H9 (cell line): ENCODE data around the gene OXSR1. TPM values are rescaled to one million over a fixed set of nuclear protein-coding genes. Genes with fewer than 3 reads are reported as not detected.

ENCODE experiments used
- DNase-seq: peaks from one replicate; pipeline ENCODE4 v3.0.0-alpha.2; 2017
- H2AFZ ChIP-seq: one replicate; pipeline ENCODE4 v1.6.1; 2013; ENCODE audit warnings: mild to moderate bottlenecking, low read length, control low read depth, moderate library complexity
- H2AK5ac ChIP-seq: 2 replicates; pipeline ENCODE4 v1.6.1; 2013; ENCODE audit warnings: low read length, control low read depth, mixed read lengths; ENCODE audit not compliant: insufficient read length
- H2BK120ac ChIP-seq: one replicate; pipeline ENCODE4 v1.6.1; 2013; ENCODE audit warnings: low read depth, mild to moderate bottlenecking, low read length, control low read depth, inconsistent platforms; ENCODE audit not compliant: poor library complexity, severe bottlenecking
- H2BK12ac ChIP-seq: 2 replicates; pipeline ENCODE4 v1.6.1; 2013; ENCODE audit warnings: low read length, control low read depth, mixed read lengths, low read depth; ENCODE audit not compliant: insufficient read length
- H2BK15ac ChIP-seq: 2 replicates; pipeline ENCODE4 v1.6.1; 2013; ENCODE audit warnings: low read depth, low read length, control low read depth
- H2BK20ac ChIP-seq: one replicate; pipeline ENCODE4 v1.6.1; 2013; ENCODE audit warnings: low read depth, mild to moderate bottlenecking, low read length, control low read depth, inconsistent platforms; ENCODE audit not compliant: poor library complexity, severe bottlenecking
- H2BK5ac ChIP-seq: 2 replicates; pipeline ENCODE4 v1.6.1; 2013; ENCODE audit warnings: low read length, control low read depth, mixed read lengths; ENCODE audit not compliant: insufficient read length
- H3K14ac ChIP-seq: 2 replicates; pipeline ENCODE4 v1.6.1; 2013; ENCODE audit warnings: low read length, control low read depth; ENCODE audit not compliant: insufficient read depth
- H3K18ac ChIP-seq: 2 replicates; pipeline ENCODE4 v1.6.1; 2013; ENCODE audit warnings: low read depth, mild to moderate bottlenecking, mixed read lengths, low read length, control low read depth; ENCODE audit not compliant: insufficient read length
- H3K23ac ChIP-seq: 2 replicates; pipeline ENCODE4 v1.6.1; 2013; ENCODE audit warnings: low read length, control low read depth, mixed read lengths, low read depth; ENCODE audit not compliant: insufficient read length
- H3K23me2 ChIP-seq: 2 replicates; pipeline ENCODE4 v1.6.1; 2013; ENCODE audit warnings: low read depth, mild to moderate bottlenecking, mixed read lengths, low read length, control low read depth; ENCODE audit not compliant: insufficient read length, poor library complexity, severe bottlenecking
- H3K27ac ChIP-seq: 2 replicates; pipeline ENCODE4 v1.5.1; 2013; ENCODE audit warnings: low read length, control low read depth, mixed read lengths, low read depth; ENCODE audit not compliant: insufficient read length
- H3K27me3 ChIP-seq: 2 replicates; pipeline ENCODE4 v1.6.1; 2013; ENCODE audit warnings: low read length, control low read depth, inconsistent platforms; ENCODE audit not compliant: insufficient read depth
- H3K4ac ChIP-seq: 2 replicates; pipeline ENCODE4 v1.6.1; 2013; ENCODE audit warnings: low read depth, mild to moderate bottlenecking, control low read depth, inconsistent platforms, low read length, moderate library complexity
- H3K4me1 ChIP-seq: 2 replicates; pipeline ENCODE4 v1.6.1; 2013; ENCODE audit warnings: low read length, control low read depth, inconsistent platforms; ENCODE audit not compliant: insufficient read depth
- H3K4me2 ChIP-seq: 2 replicates; pipeline ENCODE4 v1.6.1; 2013; ENCODE audit warnings: low read length, control low read depth, mixed read lengths; ENCODE audit not compliant: insufficient read length, insufficient read depth
- H3K56ac ChIP-seq: 2 replicates; pipeline ENCODE4 v1.6.1; 2013; ENCODE audit warnings: low read depth, mild to moderate bottlenecking, mixed read lengths, low read length, control low read depth; ENCODE audit not compliant: insufficient read length
- H3K79me1 ChIP-seq: 2 replicates; pipeline ENCODE4 v1.6.1; 2013; ENCODE audit warnings: low read depth, mild to moderate bottlenecking, moderate library complexity, low read length, control low read depth, inconsistent platforms; ENCODE audit not compliant: insufficient read depth, poor library complexity, severe bottlenecking
- H3K79me2 ChIP-seq: 2 replicates; pipeline ENCODE4 v1.6.1; 2013; ENCODE audit warnings: low read length, control low read depth, inconsistent platforms; ENCODE audit not compliant: insufficient read depth
- H3K9ac ChIP-seq: 2 replicates; pipeline ENCODE4 v1.6.1; 2013; ENCODE audit warnings: low read length, control low read depth, mixed read lengths; ENCODE audit not compliant: insufficient read length; ENCODE audit errors: extremely low read depth
- H3K9me3 ChIP-seq: one replicate; pipeline ENCODE4 v1.6.1; 2013; ENCODE audit warnings: low read depth, low read length, inconsistent platforms; ENCODE audit not compliant: control insufficient read depth
- H3T11ph ChIP-seq: one replicate; pipeline ENCODE4 v1.6.1; 2013; ENCODE audit warnings: mild to moderate bottlenecking, low read length, control low read depth, inconsistent platforms
- H4K20me1 ChIP-seq: one replicate; pipeline ENCODE4 v1.6.1; 2013; ENCODE audit not compliant: control insufficient read depth, insufficient read length, insufficient read depth
- H4K5ac ChIP-seq: 2 replicates; pipeline ENCODE4 v1.6.1; 2013; ENCODE audit warnings: low read depth, mild to moderate bottlenecking, mixed read lengths, low read length, control low read depth; ENCODE audit not compliant: insufficient read length
- H4K8ac ChIP-seq: replicated peaks from 2 replicates; pipeline ENCODE4 v1.6.1; 2013; ENCODE audit warnings: low read length, control low read depth, mixed read lengths, low read depth; ENCODE audit not compliant: insufficient read length
- H4K91ac ChIP-seq: 2 replicates; pipeline ENCODE4 v1.6.1; 2013; ENCODE audit warnings: low read depth, mild to moderate bottlenecking, moderate library complexity, mixed read lengths, low read length, control low read depth; ENCODE audit not compliant: insufficient read length
- H3K27ac Mint-ChIP-seq, 3 experiments: 2 replicates in 2 of 3; 3 replicates in 1 of 3; pipeline ENCODE4 v1.8.0; 2020 to 2021; ENCODE audit warnings: mixed read lengths in 3 of 3, mild to moderate bottlenecking in 1 of 3, moderate library complexity in 1 of 3
- H3K27me3 Mint-ChIP-seq: 2 replicates; pipeline ENCODE4 v1.8.0; 2021; ENCODE audit warnings: low read depth, mild to moderate bottlenecking, moderate library complexity, mixed read lengths
- H3K36me3 Mint-ChIP-seq, 3 experiments: 2 replicates in 2 of 3; 3 replicates in 1 of 3; pipeline ENCODE4 v1.8.0; 2020 to 2021; ENCODE audit warnings: low read depth in 3 of 3, mixed read lengths in 3 of 3; ENCODE audit not compliant: insufficient read depth in 1 of 3
- H3K4me1 Mint-ChIP-seq, 2 experiments: 2 replicates each; pipeline ENCODE4 v1.8.0; 2020; ENCODE audit warnings: mixed read lengths in 2 of 2
- H3K4me3 Mint-ChIP-seq, 2 experiments: 2 replicates in 1 of 2; 3 replicates in 1 of 2; pipeline ENCODE4 v1.8.0; 2020 to 2021; ENCODE audit warnings: mild to moderate bottlenecking in 2 of 2, mixed read lengths in 2 of 2, moderate library complexity in 1 of 2
- H3K9me3 Mint-ChIP-seq, 2 experiments: 2 replicates in 1 of 2; 3 replicates in 1 of 2; pipeline ENCODE4 v1.8.0; 2020; ENCODE audit warnings: mild to moderate bottlenecking in 2 of 2, mixed read lengths in 2 of 2, moderate library complexity in 1 of 2
- CTCF ChIP-seq: fragments of 200-600 bp; sonication (generic); conservative IDR thresholded peaks from 3 replicates; pipeline ENCODE4 v1.8.0; 2021; ENCODE audit warnings: antibody characterized with exemption, mild to moderate bottlenecking
- WGBS: extraction: QIAGEN DNeasy Blood & Tissue Kit; methylation state at CpG from one replicate; pipeline ENCODE4 v1.1.7; 2013; ENCODE audit warnings: missing lambda C conversion rate, low lambda C conversion rate, mixed read lengths; ENCODE audit not compliant: insufficient read length; ENCODE audit errors: extremely low coverage; 5-methylcytosine and 5-hydroxymethylcytosine counted together
- total RNA-seq: library from RNA; stranded (reverse); gene quantifications from 2 replicates; pipeline ENCODE4 v1.2.1, GENCODE V29; 2021

OXSR1 gene
- total RNA-seq, 1 experiment from 2014 or later, result 54.1 TPM

- no peak overlapping the region for H3K9ac ChIP-seq
- DNase-seq, result no peak
- H3K23ac ChIP-seq, result no peak overlapping the region
- no peak overlapping the region for H4K5ac ChIP-seq
- no peak overlapping the region for H2BK12ac ChIP-seq
- no peaks in the 10 kb centered on the region for H3K9me3 Mint-ChIP-seq
- no peak overlapping the region for H3K18ac ChIP-seq
- H3K27me3 ChIP-seq, result no peaks in the 10 kb centered on the region
- WGBS, result no CpG with 5 or more reads among the region's 8 CpGs
- no peak overlapping the region for H3T11ph ChIP-seq
- peak overlapping the region in 1 of 3 experiments; percentile 94; a peak in 1 of 7 replicates for H3K27ac Mint-ChIP-seq
- no peak overlapping the region for H2BK15ac ChIP-seq
- H3K79me2 ChIP-seq, result no peaks in the 10 kb centered on the region
- no peaks in the 10 kb centered on the region for H3K9me3 ChIP-seq
- no peaks in the 10 kb centered on the region; the same call in 1 of the 2 replicates for H3K4me1 ChIP-seq
- H3K4me1 Mint-ChIP-seq, result no peaks in the 10 kb centered on the region
- no peak overlapping the region for H4K91ac ChIP-seq
- H2BK20ac ChIP-seq, result no peak overlapping the region
- no peak overlapping the region for H2BK120ac ChIP-seq
- H4K20me1 ChIP-seq, result no peaks in the 10 kb centered on the region
- H2AFZ ChIP-seq, result no peak overlapping the region
- no peak overlapping the region for H3K14ac ChIP-seq
- H3K56ac ChIP-seq, result no peak overlapping the region
- 0 out of 7 replicates have a peak, but pooled peaks cover 0 to 2% (median 0%) of the 10 kb centered on the region in 3 experiments for H3K36me3 Mint-ChIP-seq
- no peak overlapping the region for H3K4ac ChIP-seq
- H4K8ac ChIP-seq, result no peak overlapping the region
- no peak overlapping the region for H3K4me3 Mint-ChIP-seq
- H3K79me1 ChIP-seq, result no peaks in the 10 kb centered on the region
- TF ChIP-seq CTCF, result no peak
- H3K27me3 Mint-ChIP-seq, result peaks cover 1% of the 10 kb centered on the region; the same call in 1 of the 2 replicates
- no peaks in the 10 kb centered on the region for H3K23me2 ChIP-seq
- no peak overlapping the region for H2AK5ac ChIP-seq
- no peak overlapping the region for H3K27ac ChIP-seq
- no peak overlapping the region for H3K4me2 ChIP-seq
- H2BK5ac ChIP-seq, result no peak overlapping the region
Measured at GRCh38 chr3:38275658-38276057, 110.3 kb downstream of the OXSR1 start.
